HAP-1 (cell line): ENCODE measurements around the gene CFAP97D2.
A peak's percentile ranks its signal among the peaks of the same experiment; 100 is the strongest.
"Not testable (repeated sequence)": the region's sequence is repeated elsewhere in the genome, so short reads cannot be mapped to it uniquely, and the experiment has no call there.

ENCODE experiments used
- DNase-seq, 2 experiments: peaks; one replicate each; pipeline ENCODE4 v3.0.0-alpha.2; 2016 to 2020; ENCODE audit warnings: low spot score in 2 of 2
- H3K27me3 ChIP-seq: fragments of 250-450 bp; sonication (Bioruptor Pico); 2 replicates; pipeline ENCODE4 v1.5.1; 2020; ENCODE audit warnings: low read depth, mild to moderate bottlenecking, moderate library complexity
- H3K36me3 ChIP-seq: fragments of 250-450 bp; sonication (Bioruptor Pico); replicated peaks from 2 replicates; pipeline ENCODE4 v1.5.1; 2020; ENCODE audit warnings: mild to moderate bottlenecking
- H3K4me1 ChIP-seq: fragments of 250-450 bp; sonication (Bioruptor Pico); 2 replicates; pipeline ENCODE4 v1.5.1; 2020; ENCODE audit warnings: mild to moderate bottlenecking
- H3K4me3 ChIP-seq: fragments of 250-450 bp; sonication (Bioruptor Pico); 2 replicates; pipeline ENCODE4 v1.5.1; 2020; ENCODE audit warnings: mild to moderate bottlenecking, moderate library complexity
- H3K9me3 ChIP-seq: fragments of 250-450 bp; sonication (Bioruptor Pico); 2 replicates; pipeline ENCODE4 v1.5.1; 2020; ENCODE audit warnings: mild to moderate bottlenecking, moderate library complexity
- in situ Hi-C: fragments of 300-500 bp; cut with MboI; formaldehyde crosslinking; loops from 3 replicates; pipeline ENCODE4 v1.14.3; 2020; ENCODE audit warnings: low sequenced_read_pairs, inconsistent platforms, mixed read lengths

CFAP97D2 gene

DNA sequence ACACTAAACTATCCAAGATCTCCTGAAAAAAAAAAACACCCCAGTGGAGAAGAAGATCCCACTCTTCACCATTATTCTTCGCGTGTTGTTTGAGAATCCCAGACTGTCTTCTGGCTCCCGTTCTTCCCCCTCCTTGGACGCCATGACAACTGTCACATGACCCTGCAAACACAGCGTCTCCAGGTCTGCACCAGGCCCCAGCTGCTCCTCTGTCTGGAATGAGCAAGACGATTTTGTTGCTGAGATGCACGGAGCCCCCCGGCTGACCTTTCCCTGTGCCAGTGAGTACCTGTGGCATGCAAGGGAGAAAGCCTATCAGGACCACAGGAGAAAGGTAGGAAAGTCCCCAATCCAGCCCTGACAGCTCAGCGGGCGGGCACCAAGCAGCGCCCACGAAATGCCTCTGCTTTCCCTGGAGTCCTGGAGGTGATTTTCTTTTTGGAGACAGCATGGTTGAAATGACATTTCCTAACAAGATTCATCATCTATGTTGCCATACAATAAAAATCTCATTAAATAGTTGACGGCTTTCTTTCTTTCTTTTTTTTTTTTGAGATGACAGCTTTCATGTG is at the start of gene CFAP97D2:
Gene CFAP97D2, plus strand, starts transcription at position 171 of the 572 bp plus-strand sequence. Its CDS starts 74 bp downstream, at position 245.
- Histone ChIP-seq H3K4me1 (no peaks in the 10 kb centered on the region), H3K27me3 (no peaks in the 10 kb centered on the region), H3K9me3 (no peaks in the 10 kb centered on the region), H3K36me3 (no peaks in the 10 kb centered on the region), H3K4me3 (no peak within 1 kb of the TSS)
- no peak for DNase-seq
- in situ Hi-C loops: no loop called here

DNA sequence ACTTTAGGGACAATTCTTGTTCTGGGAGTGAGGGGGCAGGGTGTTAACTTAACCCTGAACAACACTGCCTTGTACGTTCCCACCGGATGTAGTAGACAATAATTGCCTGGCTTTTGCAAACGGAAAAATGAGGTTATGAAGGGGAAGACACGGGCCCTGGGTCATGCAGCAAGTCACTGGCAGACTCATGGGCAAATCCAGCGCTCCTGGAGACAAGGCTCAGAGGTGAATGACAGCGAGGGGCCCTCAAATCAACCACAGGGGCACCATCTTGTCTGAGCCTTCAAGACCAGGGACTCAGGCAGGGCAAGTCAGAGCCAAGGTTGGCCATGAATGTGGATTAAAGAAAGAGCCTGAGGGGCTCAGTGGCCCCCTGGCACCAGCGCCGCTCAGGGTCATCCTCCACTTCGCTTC is 49.4 kb upstream of the CFAP97D2 start:
- H3K4me3 ChIP-seq: no peak overlapping the region
- H3K36me3 ChIP-seq: no peaks in the 10 kb centered on the region
- in situ Hi-C loops: no loop called here
- DNase-seq: no peak
- no peaks in the 10 kb centered on the region for H3K9me3 ChIP-seq
- no peaks in the 10 kb centered on the region for H3K27me3 ChIP-seq
- H3K4me1 ChIP-seq: peaks cover 3% of the 10 kb centered on the region; the same call in 1 of the 2 replicates

DNA sequence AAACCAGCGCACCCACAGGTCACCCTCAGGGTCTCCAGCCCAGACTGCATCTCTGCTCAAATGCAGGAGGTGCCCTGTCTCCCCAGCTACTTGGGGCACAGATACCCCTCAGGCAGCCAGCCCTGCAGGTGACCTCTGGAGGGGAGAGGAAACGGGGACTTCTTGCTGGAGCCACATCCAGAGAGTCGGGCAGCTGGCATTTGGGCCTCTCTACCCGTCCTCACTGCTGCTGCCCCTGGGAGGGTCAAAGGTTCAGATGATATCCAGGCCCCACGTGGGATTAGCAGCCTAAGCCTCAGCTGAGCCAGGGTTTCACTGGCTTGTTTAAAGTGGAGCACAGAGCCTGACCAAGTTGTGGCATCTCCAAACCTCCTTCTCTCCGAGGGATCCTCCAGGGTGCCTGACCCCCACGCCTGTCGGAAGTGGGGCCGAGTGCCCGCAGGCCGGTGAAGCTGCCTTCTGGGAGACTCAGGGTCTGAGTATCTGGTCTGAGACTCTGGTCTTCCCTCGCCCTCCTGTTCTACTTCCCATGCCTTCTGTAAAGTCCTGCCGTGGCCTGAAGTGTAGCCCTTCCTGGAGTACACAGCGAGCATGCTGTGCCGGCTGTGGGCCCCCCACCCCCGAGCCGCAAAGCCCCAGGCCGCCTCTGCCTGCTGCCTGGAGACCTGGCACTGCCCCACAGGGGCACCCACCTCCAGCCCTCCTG is 48.8 kb upstream of the CFAP97D2 start:
- Histone ChIP-seq H3K36me3 (no peaks in the 10 kb centered on the region), H3K9me3 (no peaks in the 10 kb centered on the region), H3K27me3 (no peaks in the 10 kb centered on the region), H3K4me3 (peak overlapping the region; percentile 47), H3K4me1 (peaks cover 3% of the 10 kb centered on the region; the same call in 1 of the 2 replicates)
- in situ Hi-C loops: no loop called here
- DNase-seq: no peak

DNA sequence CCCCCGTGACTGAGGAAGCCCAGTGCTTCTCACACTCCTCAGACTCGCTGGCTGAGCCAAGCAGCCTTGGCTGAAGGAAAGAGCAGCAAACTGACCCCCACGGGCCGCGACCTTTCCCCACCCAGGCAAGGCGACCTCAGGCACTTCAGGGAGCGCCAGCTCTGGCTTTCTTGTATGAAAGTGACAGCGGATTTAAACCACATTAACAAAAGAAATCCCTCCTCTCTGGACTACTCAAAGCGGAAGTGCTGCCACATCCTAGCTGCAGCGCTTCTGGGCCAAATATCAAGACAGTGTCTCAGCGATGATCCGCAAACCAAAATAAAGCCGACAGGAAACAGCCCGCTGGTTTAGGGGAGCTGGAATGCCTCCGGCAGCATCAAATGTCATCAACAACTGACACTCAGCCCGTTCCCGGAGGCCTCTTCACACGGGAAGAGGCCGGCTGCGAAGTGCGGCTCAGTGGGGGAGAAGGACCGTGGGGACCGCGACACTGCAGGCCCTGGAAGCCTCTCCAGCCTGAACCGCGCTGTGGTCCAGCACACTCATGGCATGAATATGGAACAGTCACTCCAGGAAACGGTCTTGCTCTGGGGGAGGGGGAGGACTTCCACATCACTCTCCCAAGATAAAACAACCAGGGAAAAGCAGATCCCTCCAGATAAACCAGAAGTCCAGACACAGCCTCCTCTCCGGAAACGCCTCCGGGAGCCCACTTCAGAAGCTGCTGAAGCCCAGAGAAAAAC is 48.0 kb upstream of the CFAP97D2 start:
- Histone ChIP-seq H3K4me3 (peak overlapping the region; percentile 47), H3K36me3 (no peaks in the 10 kb centered on the region), H3K4me1 (peaks cover 3% of the 10 kb centered on the region; the same call in 1 of the 2 replicates), H3K27me3 (no peaks in the 10 kb centered on the region), H3K9me3 (no peaks in the 10 kb centered on the region)
- in situ Hi-C loops: no loop called here
- DNase-seq: peak; percentile 27 to 50

DNA sequence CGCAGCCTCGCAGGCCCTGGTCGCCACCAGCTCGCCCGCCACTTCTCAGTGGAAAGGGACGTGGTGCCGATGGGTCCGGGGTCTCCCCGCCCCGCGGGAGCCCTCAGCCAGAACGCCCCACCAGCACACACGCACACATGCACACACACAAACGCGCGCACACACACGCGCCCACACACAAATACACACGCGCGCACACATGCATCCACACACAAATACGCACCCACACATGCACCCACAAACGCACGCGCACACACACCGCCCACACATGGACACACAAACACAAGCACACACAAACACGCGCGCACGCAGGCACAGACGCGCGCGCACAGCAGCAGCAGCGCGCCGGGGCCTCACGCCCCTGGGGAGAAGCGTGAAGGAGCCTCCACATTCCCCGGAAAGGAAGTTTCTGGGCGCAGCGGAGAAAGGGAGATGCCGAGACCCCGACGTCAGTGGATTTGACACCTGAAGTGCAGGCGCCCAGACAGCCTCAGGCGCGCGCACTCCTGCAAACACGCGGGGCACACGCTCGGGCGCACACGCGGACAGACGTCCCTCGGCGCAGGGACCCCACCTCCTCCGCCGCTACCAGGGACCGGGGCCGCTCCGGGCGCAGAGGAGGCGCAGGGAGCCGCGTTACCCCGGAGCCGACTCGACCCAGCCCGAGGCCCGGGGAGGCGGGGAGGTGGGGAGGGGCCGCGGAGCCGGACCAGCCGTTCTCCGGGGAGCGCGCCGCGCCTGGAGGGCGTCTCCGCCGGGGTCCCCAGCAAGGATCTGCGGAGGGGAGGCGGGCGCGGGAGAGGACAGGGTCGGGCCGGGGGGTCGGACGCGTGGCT is 47.3 kb upstream of the CFAP97D2 start:
- Histone ChIP-seq H3K27me3 (no peaks in the 10 kb centered on the region), H3K36me3 (no peaks in the 10 kb centered on the region), H3K4me3 (peak overlapping the region; percentile 47), H3K4me1 (peaks cover 3% of the 10 kb centered on the region; the same call in 1 of the 2 replicates), H3K9me3 (no peaks in the 10 kb centered on the region)
- in situ Hi-C loops: no loop called here
- peak in 1 of 2 experiments; percentile 30 for DNase-seq

DNA sequence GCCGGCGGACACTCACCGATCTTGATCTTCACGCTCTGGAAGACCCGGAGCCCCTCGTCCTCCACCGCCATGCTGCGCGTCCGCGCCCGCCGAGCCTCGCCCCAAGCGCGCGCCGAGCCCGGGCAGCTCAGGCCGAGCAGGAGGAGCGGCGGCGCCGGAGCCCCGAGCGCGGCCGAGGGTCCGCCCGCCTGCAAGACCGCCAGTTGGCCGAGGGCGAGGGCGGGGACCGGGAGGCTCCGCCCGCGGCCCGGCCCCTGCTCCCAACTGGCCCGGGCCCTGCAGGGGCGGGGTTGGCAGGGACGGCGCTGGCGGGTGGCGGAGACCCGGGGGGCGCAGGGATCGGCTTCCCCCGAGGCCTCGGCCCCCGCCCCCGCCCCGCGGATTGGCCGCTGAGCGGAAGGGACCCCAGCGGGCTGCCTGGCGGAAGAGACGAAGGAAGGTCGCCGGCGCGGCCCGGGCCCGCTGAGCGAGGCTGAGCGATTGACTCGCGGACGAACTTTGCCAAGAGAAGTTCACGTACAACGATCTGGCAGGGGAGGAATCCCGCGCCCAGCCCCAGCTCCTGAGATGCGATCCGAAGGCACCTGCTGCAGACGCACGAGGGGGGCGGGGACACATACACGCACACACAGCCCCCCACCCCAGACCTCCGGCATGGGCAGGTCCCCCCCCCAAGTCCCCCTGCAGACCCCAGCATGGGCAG is 46.5 kb upstream of the CFAP97D2 start, which contains the start of gene RASA3:
Gene RASA3, minus strand, starts transcription at position 205 of the 703 bp plus-strand sequence. Its CDS starts 134 bp downstream, at position 71.
- Histone ChIP-seq H3K36me3 (no peaks in the 10 kb centered on the region), H3K4me3 (peak within 1 kb of the TSS; percentile 47), H3K4me1 (peaks cover 3% of the 10 kb centered on the region; the same call in 1 of the 2 replicates), H3K9me3 (no peaks in the 10 kb centered on the region), H3K27me3 (no peaks in the 10 kb centered on the region)
- in situ Hi-C loops: no loop called here
- peak; percentile 85 to 86 for DNase-seq

DNA sequence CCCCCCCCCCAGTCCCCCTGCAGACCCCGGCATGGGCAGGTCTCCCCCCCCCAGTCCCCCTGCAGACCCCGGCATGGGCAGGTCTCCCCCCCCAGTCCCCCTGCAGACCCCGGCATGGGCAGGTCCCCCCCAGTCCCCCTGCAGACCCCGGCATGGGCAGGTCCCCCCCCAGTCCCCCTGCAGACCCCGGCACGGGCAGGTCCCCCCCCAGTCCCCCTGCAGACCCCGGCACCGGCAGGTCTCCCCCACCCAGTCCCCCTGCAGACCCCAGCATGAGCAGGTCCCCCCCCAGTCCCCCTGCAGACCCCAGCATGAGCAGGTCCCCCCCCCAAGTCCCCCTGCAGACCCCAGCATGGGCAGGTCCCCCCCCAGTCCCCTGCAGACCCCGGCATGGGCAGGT is 45.9 kb upstream of the CFAP97D2 start:
- H3K9me3 ChIP-seq, H3K36me3 ChIP-seq, H3K4me1 ChIP-seq, in situ Hi-C loops, H3K27me3 ChIP-seq, H3K4me3 ChIP-seq, DNase-seq: not testable (repeated sequence)

DNA sequence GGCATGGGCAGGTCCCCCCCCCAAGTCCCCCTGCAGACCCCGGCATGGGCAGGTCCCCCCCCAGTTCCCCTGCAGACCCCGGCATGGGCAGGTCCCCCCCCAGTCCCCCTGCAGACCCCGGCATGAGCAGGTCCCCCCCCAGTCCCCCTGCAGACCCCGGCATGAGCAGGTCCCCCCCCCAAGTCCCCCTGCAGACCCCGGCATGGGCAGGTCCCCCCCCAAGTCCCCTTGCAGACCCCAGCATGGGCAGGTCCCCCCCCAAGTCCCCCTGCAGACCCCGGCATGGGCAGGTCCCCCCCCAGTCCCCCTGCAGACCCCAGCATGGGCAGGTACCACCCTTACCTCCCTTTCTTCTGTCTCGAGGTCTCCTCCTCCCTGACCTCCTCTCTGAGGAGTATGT is 45.5 kb upstream of the CFAP97D2 start:
- H3K27me3 ChIP-seq, H3K4me1 ChIP-seq, H3K9me3 ChIP-seq, in situ Hi-C loops, DNase-seq, H3K4me3 ChIP-seq, H3K36me3 ChIP-seq: not testable (repeated sequence)

DNA sequence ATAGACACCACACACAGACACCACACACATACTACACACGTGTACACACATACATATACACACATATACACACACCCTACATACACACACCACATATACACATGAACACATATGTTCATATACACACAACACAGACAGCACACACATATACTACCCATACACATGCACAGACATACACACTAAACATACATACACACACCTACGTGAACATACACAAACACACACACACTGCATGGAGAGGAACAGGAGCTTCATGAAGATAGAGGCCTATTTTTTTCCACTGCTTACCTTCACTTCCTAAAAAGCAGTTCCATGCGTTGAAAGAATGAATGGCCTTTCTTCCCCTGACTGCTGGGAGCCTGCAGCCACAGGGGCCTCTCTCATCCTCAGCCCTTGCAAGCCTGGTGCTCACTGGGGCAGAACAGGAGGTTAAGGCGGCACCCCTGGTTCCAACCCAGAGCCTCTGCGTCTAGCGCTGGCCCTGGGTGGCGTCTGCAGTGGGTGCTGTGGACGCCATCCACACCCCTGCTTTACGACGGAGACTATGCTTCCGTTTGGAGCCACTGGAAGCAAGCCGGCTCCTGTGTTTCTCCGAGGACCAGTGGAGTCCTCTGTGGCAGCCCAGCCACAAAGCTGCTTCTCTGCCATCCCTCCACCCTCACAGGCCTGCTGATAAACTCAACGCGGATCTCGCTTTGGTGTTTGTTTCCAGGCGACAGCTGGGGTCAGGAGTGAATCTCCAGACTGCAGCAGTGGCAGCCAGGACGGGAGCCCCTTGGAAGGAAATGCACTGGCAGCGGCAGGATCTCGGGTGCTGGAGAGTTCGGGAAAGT is 44.7 kb upstream of the CFAP97D2 start:
- Histone ChIP-seq H3K4me1 (peaks cover 3% of the 10 kb centered on the region; the same call in 1 of the 2 replicates), H3K27me3 (no peaks in the 10 kb centered on the region), H3K4me3 (no peak overlapping the region), H3K9me3 (no peaks in the 10 kb centered on the region), H3K36me3 (no peaks in the 10 kb centered on the region)
- no peak for DNase-seq
- in situ Hi-C loops: no loop called here

DNA sequence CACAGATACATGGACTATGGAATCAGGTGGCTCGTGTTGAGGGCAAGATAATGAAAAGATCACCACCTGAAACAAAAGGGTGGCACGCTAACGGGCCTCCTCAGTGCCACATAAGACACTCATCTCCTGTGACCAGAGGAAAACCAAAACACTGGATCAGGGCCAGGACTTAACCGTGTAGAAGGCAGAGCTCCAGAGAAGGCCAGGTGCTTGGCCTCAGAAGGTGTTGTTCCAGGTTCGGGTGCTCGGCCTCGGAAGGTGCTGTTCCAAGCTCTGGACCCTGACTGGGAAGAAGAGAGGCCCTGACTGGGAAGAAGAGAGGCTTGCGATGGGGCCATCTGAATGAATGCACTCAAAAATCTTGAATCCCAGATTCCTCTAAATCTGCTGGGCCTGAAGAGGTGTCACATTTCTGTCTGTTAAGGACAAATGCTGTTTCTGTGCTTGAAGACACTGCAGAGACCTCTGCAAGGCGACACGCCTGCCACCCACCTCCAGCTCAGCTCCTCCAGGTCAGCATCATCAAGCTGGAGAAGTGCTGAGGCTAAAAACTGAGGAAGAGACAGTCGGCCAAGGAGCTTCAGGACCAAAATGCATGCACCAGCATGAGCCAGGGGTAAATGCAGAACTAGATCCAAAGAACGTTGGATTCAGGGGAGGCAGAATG is 44.0 kb upstream of the CFAP97D2 start:
- peaks cover 3% of the 10 kb centered on the region; the same call in 1 of the 2 replicates for H3K4me1 ChIP-seq
- no peaks in the 10 kb centered on the region for H3K27me3 ChIP-seq
- DNase-seq: no peak
- no peaks in the 10 kb centered on the region for H3K9me3 ChIP-seq
- H3K4me3 ChIP-seq: no peak overlapping the region
- no peaks in the 10 kb centered on the region for H3K36me3 ChIP-seq
- in situ Hi-C loops: no loop called here

DNA sequence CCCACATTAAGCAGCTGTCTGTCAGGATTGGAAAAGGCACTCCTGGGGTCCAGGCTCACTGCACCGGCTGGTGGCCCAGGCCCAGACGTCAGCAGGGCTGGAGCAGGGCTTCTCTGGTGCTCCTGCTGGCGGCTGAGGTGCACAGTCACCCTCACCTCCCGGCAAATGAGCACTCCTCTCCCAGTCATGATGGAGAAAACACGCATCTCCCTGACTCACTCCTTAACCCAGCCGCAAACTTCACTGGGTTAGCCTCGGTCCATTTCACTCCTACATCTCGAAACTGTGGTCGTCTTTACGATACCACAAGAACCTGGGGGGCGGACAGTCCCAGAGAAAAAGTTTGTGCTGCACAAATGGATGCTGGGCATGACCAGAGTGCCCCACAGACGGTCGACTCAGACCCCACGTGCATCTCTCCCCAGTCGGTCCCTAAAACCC is 43.3 kb upstream of the CFAP97D2 start:
- Histone ChIP-seq H3K36me3 (no peaks in the 10 kb centered on the region), H3K27me3 (no peaks in the 10 kb centered on the region), H3K4me1 (peaks cover under 1% of the 10 kb centered on the region; the same call in 1 of the 2 replicates), H3K9me3 (no peaks in the 10 kb centered on the region), H3K4me3 (no peak overlapping the region)
- in situ Hi-C loops: no loop called here
- no peak for DNase-seq

DNA sequence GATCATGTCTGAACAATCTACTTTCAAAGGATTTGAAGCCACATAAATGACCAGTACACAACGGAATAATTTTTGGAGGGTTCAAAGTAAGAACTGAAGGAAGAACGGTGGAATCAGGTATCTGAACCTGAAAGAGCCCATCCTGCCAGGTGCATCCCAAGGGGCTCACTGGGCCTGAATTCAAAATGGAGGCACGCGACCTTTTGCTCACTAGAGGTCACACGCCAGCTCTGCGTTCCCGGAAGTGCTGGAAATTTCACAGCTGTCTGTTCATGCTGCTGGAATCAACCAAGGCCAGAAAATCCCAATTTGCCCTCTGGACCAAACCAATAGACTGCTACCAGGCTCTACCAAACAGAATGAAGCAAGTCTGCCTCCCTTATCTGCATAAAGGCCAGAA is 42.5 kb upstream of the CFAP97D2 start:
- no peak for DNase-seq
- no peak overlapping the region for H3K4me3 ChIP-seq
- H3K36me3 ChIP-seq: no peaks in the 10 kb centered on the region
- no peaks in the 10 kb centered on the region for H3K27me3 ChIP-seq
- no peaks in the 10 kb centered on the region for H3K9me3 ChIP-seq
- H3K4me1 ChIP-seq: no peaks in the 10 kb centered on the region
- in situ Hi-C loops: no loop called here
